Measurements from ENCODE around the gene AGAP5. TPM values are rescaled to one million over a fixed set of nuclear protein-coding genes. Genes with fewer than 3 reads are reported as not detected.

The AGAP5 gene
- total and polyA plus RNA-seq, 2 of the 13 experiments (the other 11 are each of a cell fraction or from before 2014, with no cell fraction given) = 5.3 to 7.9 TPM

GRCh38 chr10:73625884-73626752 is 71.8 kb downstream of the AGAP5 start (continued):
- 0 out of 2 replicates have a peak, but pooled peaks have one; percentile 44 for TF ChIP-seq TIGD3 (CRISPR knock-in tag; IDR thresholded peaks at IDR 0.05; ENCODE audit: borderline replicate concordance)
- no peak for TF ChIP-seq ZNF552 (CRISPR knock-in tag; IDR thresholded peaks at IDR 0.05; ENCODE audit: borderline replicate concordance)
- no peak for TF ChIP-seq NRL (CRISPR knock-in tag; IDR thresholded peaks at IDR 0.05; ENCODE audit: borderline replicate concordance)
- TF ChIP-seq ZFP82 (CRISPR knock-in tag; IDR thresholded peaks at IDR 0.05; ENCODE audit: borderline replicate concordance) = no peak
- no peak for TF ChIP-seq ZNF800 (CRISPR knock-in tag; IDR thresholded peaks at IDR 0.05)
- TF ChIP-seq DNMT3B (CRISPR knock-in tag; conservative IDR thresholded peaks at IDR 0.05) = no peak
- TF ChIP-seq ATF2 (CRISPR knock-in tag; IDR thresholded peaks at IDR 0.05) = peak; percentile 45; the same call in 1 of the 2 replicates
- peak; percentile 86 for TF ChIP-seq ZNF687 (CRISPR knock-in tag; IDR thresholded peaks at IDR 0.05)
- no peak for TF ChIP-seq NONO (IDR thresholded peaks at IDR 0.05)
- peak; percentile 80 for TF ChIP-seq NONO (CRISPR knock-in tag; conservative IDR thresholded peaks at IDR 0.05)
- 0 out of 2 replicates have a peak, but pooled peaks have one; percentile 5 for TF ChIP-seq SNAI1 (CRISPR knock-in tag; IDR thresholded peaks at IDR 0.05; ENCODE audit: borderline replicate concordance)
- 0 out of 2 replicates have a peak, but pooled peaks have one; percentile 17 for TF ChIP-seq ZSCAN31 (CRISPR knock-in tag; IDR thresholded peaks at IDR 0.05; ENCODE audit: low read depth)
- TF ChIP-seq ZNF788 (CRISPR knock-in tag; IDR thresholded peaks at IDR 0.05; ENCODE audit: borderline replicate concordance) = peak; percentile 63; the same call in 1 of the 2 replicates
- no peak for TF ChIP-seq ETV5 (CRISPR knock-in tag; IDR thresholded peaks at IDR 0.05; ENCODE audit: borderline replicate concordance)
- no peak for TF ChIP-seq ZNF737 (CRISPR knock-in tag; IDR thresholded peaks at IDR 0.05; ENCODE audit: borderline replicate concordance)
- peak; percentile 60; the same call in 1 of the 2 replicates for TF ChIP-seq ERF (CRISPR knock-in tag; IDR thresholded peaks at IDR 0.05)

Measured in HepG2 (cell line).